ENCODE results near the gene CLRN3.

CLRN3 gene

DNA sequence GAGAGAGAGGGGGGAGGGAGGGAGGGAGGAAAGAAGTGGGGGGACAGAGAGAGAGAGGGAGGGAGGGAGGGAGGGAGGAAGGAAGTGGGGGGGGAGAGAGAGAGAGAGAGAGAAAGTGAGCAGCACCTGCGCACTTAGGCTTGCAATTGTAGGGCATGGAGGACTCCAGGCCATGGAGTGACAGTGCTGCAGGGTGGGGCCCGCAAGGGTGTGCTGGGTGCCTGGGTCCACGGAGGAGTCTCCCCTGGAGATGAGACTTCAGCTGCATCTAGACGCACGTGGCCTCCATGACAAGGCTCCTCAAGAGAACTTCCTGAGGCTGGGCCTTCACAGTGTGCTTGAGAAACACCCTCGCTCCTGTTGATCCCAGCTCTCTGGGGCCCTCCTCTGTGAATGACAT, 44.5 kb downstream of the CLRN3 start:
- DNase-seq (ENCODE audit: low read depth), result no peak

DNA sequence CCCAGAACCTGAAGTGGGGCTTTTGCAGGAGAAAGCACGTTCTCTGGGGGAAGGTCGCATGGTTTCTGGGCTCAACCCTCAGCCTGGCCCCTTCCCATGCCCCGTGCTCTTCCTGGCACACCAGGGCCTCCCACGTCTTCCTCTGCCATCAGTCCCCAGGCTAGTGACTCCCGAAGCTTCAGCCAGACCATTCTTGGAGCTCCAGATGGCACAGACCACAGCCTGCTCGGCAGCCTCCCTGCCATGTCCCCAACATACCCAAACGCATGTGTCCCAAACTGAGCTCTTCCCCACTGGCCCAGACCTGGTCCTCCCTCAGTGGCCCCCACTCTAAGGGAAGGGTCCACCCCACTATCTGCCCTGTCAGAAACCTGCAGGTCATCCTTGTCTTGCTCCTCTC, 47.0 kb downstream of the CLRN3 start:
- DNase-seq (ENCODE audit: low read depth), result no peak

DNA sequence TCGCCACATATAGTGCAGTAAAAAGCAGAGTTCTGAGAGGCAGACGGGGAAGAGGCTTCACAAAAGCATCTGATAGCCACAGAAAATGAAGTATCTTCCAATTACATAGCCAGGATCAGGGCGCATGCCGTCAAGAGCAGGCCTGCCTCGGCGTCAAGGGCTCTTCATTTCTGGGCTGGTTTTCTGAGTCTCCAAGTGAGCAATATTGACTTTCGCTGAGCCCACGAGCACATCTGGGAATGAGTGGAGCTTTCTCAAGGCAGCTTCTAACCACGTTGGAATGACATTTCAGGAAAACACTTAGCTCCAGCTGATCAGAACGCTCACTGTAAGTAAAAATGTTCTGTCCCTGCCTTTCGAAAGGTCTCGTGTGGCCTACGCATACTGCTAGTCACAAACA, 51.9 kb downstream of the CLRN3 start:
- no peak for DNase-seq (ENCODE audit: low read depth)

- DNase-seq (ENCODE audit: low read depth), result no peak
Measured at GRCh38 chr10:127836966-127837365, 55.8 kb downstream of the CLRN3 start.

DNA sequence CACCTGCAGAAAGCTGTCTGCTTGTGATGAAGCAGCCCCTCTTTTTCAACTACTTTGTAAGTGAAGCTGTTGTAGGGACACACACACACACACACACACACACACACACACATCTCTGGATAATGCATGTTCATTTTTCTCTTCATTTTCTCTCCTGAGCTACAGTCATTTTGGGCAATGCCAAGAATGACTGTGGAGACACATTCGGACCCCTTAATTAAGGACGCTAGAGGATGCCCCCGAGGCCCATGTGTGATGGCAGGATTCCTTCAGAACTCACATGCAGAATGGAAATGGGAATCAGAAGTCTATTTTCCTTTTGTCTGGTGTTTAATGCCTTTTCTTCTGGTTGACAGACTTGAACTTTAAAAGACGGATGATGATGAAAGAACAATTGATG, 56.6 kb downstream of the CLRN3 start:
- no peak for DNase-seq (ENCODE audit: low read depth)

DNA sequence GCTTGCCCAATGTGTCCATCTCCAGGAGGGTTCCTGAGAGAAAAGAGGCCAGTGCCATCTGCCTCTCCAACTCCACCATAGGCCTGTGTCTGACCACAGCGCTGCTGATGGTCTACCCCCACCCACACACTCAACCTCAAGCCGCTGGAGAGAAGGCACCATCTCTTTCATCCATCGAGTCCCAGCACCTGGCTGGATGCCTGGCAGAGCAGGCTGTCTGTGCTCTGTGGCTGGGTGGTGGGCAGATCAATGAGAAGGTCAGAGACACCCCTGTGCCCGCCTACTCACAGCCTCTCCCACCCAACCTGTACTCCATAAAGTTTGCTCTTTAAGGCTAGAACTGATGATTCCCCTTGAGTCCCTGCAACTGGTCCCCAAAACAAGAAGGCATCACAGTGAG, 58.0 kb downstream of the CLRN3 start:
- DNase-seq (ENCODE audit: low read depth), result no peak

- DNase-seq (ENCODE audit: low read depth), result no peak
Measured at GRCh38 chr10:127834221-127834620, 58.5 kb downstream of the CLRN3 start.

DNA sequence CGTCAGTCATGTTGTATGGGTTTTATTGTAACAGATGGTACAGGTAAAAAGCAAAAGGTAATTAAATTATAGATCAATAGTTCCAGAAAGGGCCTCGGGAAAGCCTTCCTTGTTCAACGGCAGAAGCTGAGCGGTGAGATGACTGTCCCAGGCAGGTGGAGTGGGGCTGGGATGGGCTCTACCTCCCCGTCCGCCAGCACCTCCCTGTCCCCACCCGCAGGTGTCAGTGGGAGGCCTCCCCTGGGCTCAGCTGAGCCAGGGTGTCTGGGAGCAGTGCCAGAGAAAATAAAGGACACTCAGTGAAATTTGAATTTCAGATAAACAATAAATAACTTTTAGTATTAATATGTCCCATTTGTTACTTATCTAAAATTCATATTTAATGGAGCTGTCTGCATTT, 58.9 kb downstream of the CLRN3 start:
- no peak for DNase-seq (ENCODE audit: low read depth)

GRCh38 chr10:127832501-127832900, 60.2 kb downstream of the CLRN3 start:
- no peak for DNase-seq (ENCODE audit: low read depth)

GRCh38 chr10:127830414-127830813, 62.3 kb downstream of the CLRN3 start:
- no peak for DNase-seq (ENCODE audit: low read depth)

Measured in activated T-cell treated with anti-CD3 and anti-CD28 coated beads for 24 hours (primary cell).